GM18499 (cell line): ENCODE measurements around the gene DUSP11.
"Not testable (repeated sequence)": the region's sequence is repeated elsewhere in the genome, so short reads cannot be mapped to it uniquely, and the experiment has no call there.

Source experiments
- ATAC-seq: cut with Tn5 transposase; IDR thresholded peaks from one replicate; pipeline ENCODE4 v1.9.1; 2021; ENCODE audit warnings: moderate number of reproducible peaks; ENCODE audit not compliant: insufficient read depth, unreplicated experiment

Gene DUSP11

GRCh38 chr2:73779467-73780236, at the start of gene DUSP11:
Gene DUSP11, minus strand, starts transcription at chr2:73780103. Its CDS starts 129 bp downstream, at chr2:73779974.
- peak; percentile 98 for ATAC-seq

DNA sequence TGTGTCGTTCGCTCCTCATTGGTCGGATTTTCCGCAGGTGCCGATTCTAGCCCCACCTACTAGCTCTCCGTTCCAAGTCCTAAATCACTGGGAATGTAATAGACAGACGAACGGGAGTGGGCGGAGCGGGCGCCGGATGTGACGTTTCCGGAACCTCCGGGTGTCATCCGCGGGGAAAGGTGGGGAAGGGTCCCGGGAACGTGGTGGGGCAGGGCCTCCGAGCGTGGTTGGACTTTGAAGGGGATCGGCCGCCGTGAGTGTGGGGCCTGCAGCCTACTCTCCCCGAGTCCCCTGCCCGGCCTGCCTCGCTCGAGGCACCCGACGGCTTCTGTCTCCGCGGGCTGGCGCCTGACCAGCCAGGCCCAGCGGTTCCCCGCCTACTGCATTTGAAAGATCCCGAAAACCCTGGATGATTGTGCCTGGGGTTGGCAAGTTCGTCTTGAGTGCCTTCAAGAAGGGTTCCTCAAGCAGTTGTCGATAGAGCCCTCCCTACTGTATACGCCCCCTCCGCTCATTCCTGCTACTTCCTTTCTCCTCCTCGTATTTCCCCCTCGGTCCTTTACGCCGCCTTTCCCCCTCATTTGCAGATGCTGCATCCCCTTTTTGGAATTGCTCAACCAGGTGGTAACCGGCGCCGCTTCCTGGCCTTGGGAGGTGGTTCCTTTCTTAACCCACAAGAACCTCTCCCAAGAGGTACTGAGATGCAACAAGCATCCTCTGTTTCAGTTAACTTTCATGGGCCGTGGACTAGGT, 49.1 kb upstream of the DUSP11 start, which contains the start of gene STAMBP:
STAMBP (plus strand) TSS at position 144 of the 753 bp plus-strand sequence. CDS start 1,896 bp downstream, outside the sequence.
- ATAC-seq, result peak; percentile 63

DNA sequence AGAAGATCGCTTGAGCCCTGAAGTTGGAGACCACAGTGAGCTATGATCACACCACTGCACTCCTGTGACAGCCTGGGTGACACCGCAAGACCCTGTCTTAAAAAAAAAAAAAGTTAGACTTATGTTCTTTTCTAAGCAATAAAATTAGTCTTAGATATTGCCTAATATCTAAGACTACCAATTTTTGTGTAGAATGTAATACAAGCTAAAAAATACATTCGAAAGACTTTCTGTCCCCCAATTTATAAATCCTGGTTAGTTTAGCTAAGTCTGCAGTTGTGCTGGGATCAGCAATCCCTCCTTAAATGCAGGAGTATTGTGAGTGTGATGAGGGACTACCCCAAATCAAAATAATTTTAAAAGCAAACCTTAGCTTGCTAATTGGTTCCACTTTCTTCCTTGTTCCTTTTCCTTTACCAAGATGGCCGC, 48.5 kb upstream of the DUSP11 start:
- ATAC-seq, result no peak

- no peak for ATAC-seq
These were observed 47.9 kb upstream of the DUSP11 start for GRCh38 chr2:73827660-73828388.

DNA sequence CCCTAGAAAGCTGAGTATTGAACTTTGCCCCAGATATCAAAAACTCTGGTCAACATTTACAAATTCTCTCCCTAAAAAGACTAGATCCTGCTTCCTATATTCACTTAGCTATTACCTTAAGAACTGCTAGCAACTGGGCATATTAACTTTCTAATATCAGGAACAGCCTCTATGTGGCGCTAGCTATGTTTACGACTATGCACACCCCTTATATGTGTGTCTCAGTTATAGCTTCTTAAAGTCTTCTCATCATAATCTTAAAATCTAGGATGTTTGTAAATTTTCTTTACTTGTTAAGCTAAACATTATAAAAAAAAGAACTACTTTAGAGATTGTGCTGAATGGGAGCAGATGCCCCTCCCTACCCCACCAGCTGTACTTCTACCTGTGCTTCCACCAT, 47.1 kb upstream of the DUSP11 start:
- no peak for ATAC-seq

DNA sequence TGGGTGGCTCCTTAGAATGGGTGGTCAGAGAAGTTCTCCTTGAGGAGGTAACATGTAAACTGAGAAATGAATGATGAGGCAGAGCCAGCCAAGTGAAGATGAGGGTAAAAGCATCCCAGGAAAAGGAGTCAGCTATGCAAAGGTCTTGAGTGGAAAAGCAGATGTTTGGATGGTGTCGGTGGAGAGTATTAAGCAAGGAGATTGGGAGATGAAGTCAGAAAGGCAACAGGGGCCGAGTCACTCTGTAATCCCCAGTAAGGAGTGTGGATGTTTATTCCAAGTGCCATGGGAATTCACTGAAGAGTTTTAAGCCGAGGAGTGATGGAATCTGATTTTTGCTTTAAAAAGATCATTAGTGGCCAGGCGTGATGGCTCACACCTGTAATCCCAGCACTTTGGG, 45.5 kb upstream of the DUSP11 start:
- ATAC-seq, result no peak

- ATAC-seq, result no peak
These were observed 44.1 kb upstream of the DUSP11 start for GRCh38 chr2:73823916-73824523.

DNA sequence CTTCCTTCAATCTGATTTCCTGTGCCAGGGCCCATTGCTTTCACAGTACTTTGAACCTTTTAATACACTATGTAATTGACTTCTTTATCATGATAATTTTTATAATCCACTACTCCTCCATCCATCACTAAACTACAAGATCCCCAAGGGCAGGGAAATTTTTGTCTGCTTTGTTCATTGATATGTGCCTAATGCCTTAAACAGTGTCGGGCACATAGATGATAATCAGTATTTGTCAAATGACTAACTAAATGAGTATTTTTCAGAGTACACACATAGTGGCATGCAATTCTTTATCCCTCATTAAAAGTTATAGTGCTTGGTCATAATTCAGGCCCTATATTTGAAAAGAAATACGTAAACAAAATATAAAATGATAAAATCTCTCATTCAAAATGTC, 43.5 kb upstream of the DUSP11 start:
- no peak for ATAC-seq

- no peak for ATAC-seq
These were observed 43.1 kb upstream of the DUSP11 start for GRCh38 chr2:73822991-73823390.

DNA sequence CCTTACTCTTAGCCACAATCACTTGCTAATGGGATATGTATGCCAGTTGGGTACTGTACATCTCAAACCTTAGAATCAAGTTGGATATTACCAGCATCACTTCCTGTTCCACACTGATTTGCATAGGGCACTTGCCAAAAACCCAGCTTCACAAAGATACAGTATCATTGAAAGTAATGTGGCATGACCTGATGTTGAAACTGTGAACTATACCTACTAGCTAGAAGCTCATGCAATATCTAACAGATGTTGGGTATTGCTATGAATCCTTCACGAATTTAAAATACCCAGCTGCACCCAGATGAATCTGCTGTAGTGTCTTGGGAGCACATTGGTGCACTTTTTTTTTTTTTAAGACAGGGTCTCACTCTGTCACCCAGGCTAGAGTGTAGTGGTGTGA, 42.4 kb upstream of the DUSP11 start:
- no peak for ATAC-seq

DNA sequence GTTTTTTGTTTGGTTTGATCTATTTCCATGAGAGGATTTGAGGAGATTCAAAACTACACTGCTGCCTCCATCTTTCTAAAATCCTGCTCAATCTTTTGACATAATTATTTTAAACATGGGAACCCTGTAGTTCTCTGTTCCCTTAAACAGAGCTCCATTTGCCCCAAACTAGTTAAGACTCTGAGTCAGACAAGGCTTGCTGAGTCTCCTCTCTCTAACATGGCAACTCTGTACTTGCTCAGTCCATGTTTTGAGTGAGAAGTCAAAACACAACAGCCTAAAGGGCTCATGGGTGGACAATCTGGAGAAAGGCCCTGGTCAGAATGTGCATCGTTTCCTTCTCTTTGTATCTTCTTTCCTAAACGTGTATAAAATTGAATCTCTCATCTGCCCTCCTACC, 41.8 kb upstream of the DUSP11 start:
- ATAC-seq, result no peak

DNA sequence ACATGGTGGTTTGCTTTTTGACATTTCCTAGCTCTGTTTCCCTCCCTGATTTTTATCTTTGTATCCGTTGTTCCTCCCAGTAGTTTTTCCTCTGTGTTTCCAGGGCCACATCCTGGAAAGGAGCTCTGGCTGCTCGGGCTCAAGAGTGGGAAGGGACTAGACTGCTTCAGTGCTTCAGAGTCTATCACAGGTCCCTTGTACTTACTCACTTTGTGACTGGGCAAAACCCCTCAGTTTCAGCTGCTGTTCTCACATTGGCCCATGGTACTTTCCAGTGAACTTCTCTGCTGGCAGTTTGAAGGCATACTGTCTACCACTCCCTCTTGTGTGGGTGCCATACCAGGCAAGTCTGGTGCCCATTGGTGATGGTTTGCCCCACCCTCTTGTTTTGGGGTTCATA, 41.3 kb upstream of the DUSP11 start:
- no peak for ATAC-seq

DNA sequence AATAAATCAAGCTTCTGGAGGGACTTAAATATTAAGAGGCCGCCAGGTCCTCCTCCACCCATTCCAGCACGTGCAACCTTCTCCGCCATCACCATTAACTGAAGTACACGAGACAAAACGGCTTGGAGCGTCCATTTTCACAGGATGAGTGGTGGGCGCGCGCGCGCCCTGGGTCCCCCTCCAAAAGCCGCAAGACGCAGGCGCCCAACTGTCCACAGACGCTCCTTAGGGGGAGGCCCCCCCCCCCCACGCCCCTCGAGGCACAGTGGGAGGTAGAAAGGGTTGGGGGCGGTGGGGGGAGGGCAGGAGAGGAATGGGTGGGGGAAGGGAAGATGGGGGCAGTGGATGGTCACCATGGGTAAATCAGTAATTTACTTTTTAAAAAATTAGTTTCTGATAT, 38.4 kb upstream of the DUSP11 start:
- ATAC-seq, result no peak

GRCh38 chr2:73812635-73813034, 32.7 kb upstream of the DUSP11 start:
- no peak for ATAC-seq

DNA sequence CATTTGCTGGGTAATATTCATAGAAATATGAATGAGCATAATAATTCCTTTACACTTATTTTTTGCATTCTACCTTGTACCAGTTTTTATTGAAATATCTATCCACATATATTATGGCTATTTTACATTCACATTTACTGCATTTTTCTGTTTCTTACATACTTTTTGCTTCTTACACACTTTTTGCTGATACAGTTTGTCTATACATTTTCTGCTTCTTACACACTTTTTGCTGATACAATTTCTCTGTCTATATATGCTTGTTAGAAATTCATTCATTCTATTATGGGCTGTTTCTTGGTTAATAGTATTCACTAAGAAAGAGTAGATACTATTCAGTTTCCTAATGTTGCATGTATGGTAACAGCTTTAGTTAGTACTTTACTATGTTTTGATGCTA, 32.0 kb upstream of the DUSP11 start:
- no peak for ATAC-seq

GRCh38 chr2:73783883-73784282, 4.0 kb upstream of the DUSP11 start, which contains the start of gene C2orf78:
Gene C2orf78, plus strand, starts transcription at chr2:73784183. Its CDS starts 127 bp downstream, at chr2:73784310.
- not testable (repeated sequence) for ATAC-seq

- ATAC-seq, result not testable (repeated sequence)
These were observed 3.5 kb upstream of the DUSP11 start for GRCh38 chr2:73783402-73783801.

- no peak for ATAC-seq
These were observed 307 bp upstream of the DUSP11 start for GRCh38 chr2:73780237-73780582.

- not testable (repeated sequence) for ATAC-seq
These were observed 936 bp downstream of the DUSP11 start for GRCh38 chr2:73778867-73779466.
